MV-4-11 (cell line): ENCODE data around the gene SH3D21.

ENCODE experiments used
- DNase-seq: peaks from one replicate; lab custom pipeline; 2025; lab: John Stamatoyannopoulos, UW

The SH3D21 gene

DNA sequence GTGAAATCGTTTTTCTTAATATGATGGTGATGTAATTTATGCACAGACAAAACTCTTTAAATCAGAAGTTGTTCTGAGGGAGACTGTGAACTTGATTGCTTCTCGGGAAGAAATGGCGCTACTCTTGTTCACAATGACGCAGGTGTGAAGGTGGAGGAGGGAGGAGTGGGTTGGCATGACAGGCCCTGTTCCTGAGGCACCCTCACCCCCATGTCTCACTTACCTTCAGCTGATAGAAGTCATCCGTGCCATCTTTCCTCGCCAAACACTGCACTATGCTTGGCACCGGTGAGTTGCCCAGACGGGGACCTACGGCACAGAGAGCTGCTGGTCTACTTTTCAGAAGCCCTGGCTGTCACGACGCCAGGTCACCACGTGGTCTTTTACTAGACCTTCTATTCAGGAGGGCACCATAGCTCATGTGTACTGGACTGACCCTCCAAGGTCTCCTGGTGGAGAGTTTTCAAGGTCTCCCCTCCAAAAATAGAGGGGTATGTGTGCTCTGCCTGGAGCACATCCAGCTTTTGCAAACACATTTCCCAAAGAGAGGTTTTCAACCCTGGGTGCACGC, 52.4 kb downstream of the SH3D21 start:
- no peak for DNase-seq

DNA sequence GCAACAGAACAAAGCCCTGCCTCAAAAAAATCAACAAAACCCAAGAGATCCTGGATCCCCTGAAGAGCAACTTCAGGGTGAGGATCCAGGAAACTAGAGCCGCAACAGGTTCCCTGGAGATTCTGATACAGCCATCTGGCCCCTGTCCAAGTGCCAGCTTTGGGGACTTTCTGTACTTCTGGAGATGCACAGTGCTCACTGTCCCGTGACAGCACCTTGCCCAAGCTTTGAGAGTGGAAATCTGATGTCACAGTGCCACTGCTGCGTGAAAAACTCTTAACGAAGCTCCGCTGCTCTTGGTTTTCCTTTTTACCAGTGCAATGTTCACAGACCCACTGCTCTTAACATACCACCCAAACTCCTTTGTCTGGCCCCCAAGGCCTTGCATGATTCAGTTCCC, 53.2 kb downstream of the SH3D21 start:
- no peak for DNase-seq

DNA sequence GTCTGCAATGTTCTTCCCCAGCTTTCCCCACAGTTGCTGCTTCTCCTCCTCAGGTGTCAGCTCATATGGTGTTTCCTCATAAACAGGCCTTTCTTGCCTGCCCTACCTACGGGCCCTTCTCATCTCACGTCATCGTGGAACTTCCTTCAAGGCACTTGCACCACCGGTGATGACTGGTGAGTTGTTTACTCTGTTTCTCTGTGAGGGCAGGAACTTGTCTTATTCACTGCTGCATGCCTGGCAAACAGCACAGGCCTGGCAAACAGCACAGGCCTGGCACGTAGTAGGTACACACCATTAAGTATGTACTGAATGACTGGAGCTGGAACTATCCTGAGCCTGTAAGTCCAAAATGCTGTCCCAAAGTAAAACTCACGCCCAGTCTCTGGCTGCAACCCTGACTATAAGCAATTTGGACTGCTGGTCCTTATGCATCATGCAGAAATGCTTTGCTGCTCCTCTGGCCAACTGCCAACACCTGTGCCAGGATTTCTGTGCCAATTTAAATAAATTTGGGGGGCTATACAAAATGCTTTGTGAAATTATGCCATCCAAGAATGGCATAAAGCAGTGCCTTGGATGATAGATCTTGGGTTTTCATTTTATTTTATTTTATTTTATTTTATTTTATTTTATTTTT, 53.9 kb downstream of the SH3D21 start:
- no peak for DNase-seq

DNA sequence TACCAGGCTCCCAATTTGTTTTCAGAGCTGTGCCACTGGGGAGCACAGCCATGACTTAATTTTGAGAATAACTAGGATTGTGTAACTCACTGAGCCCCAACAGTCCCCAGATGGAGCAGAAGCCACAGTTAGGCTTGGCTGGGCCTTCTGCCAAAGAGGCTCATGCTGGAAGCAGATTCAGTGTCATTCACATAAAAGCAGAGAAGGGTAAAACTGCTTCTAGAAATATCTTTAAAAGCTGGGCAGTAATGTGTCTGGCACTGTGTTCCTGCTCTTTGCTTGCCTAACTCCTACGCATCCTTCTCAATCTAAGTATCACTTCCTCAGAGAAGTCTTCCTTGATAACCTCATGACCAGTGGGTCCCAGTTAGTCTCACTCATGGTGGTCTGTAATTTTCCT, 59.2 kb downstream of the SH3D21 start:
- peak; percentile 94 for DNase-seq

DNA sequence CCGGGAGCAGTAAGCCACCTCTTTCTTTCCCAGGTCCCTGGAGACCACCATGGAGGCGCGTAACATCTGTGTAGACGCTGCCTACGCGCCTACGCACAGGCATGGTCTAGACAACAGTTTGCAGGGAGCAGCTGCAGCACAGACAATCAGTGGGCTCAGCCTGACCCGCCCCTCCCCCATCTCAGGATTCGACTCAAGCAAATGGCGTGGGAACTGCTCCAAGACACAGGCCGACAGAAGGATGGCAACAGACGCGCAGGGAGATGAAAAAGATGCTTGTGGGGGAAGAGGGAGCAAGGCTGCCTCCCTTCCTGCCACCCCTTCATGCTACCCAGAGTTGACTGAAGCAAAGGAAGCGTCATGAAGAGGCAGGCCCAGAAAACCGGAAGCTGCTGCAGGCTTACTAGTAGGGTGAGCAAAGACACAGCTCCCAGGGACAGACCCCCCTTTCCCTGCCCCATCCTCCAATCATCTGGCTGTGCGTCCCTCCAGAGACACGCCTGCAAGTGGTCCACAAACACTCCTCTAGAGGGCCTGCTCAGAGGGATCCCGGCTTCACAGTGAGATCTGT, 60.0 kb downstream of the SH3D21 start:
- DNase-seq: peak; percentile 43

DNA sequence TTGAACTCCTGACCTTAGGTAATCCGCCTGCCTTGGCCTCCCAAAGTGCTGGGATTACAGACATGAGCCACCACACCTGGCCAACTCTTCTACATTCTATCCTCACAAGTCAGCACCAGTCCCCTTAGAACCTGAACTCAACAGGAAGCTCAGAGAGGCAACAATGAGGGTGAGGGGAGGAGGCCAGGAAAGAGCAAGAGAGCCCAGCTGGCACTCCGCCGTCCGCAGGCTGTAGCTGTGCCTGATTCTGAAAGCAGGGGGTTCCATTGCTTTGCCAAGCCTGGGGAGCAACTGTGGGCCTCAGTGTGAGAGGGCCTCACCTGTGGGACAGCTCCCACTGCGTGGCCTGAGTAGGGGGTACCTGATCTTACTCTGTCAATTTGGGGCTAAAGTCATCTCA, 60.9 kb downstream of the SH3D21 start:
- no peak for DNase-seq

DNA sequence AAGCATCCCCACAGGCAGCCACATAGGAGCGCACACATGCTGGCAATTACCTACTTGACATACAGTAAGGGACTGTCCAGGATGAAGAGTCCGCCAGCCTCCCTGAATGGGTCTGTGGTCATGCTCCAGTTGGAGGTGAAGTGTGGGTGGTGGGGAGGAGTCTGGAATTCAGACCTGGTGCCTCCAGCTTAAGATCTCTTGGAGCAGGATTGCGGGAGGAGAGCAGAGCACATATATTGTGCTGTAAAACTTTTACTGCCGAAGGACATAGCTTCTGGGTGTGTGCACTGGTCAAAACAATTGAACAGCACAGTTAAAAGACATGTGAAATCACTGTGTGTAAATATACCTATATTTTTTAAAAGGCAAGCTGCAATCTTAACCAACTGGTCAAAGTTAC, 61.6 kb downstream of the SH3D21 start:
- DNase-seq: no peak

DNA sequence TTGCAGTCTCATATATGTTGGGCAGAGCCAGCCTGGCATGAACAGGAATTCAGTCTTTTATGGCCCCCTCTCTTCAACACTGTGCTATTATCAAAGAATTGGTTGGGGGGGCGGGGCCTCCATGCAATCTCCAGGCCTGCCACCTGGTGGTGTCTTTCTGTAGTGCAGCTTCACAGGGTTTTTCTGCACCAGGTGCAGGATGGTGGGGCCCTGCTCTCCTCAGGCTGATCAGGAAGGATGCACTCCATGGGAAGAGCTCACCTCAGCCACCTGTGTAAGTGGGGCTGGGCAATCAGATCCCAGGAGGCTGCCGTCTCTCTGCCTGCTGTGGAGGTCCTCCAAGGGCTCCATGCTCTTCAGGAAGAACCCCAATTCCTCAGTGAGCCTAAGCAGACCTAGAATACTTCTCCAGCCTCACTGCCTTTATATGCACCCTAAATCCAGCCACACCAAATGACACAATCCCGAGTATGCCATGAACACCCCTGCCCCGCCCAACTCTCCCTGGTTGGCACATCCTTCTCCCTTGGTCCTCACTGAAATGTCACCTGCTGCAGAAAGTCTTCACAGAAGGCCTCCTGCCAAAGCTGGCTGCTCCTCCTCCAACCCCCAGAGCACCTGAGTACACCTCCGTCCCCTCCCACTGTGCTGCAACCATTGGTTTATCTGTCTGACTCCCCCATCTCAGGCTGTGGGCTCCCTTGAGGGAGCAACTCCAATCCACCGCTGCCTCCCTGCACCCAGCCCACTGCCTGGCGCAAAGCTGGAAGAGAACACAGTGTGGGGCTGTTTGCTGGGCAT, 63.1 kb downstream of the SH3D21 start:
- peak; percentile 37 for DNase-seq
